Liver (tissue), 2 donors: ENCODE data around the gene HSF4.

ENCODE experiments used
- CTCF ChIP-seq: fragments of 150-350 bp; IDR thresholded peaks from 2 replicates; pipeline ENCODE4 v1.5.1; 2017; ENCODE audit warnings: improper control_type of control experiment, low read depth, low read length; ENCODE audit not compliant: missing input control
- TF ChIP-seq, protein P1 (sequence below): IDR thresholded peaks from 2 replicates; pipeline ENCODE4 v1.6.1; 2016; ENCODE audit warnings: antibody characterized with exemption
- donor health status: healthy.

- TF ChIP-seq CTCF, result peak; percentile 69
- TF ChIP-seq, protein P1, sequence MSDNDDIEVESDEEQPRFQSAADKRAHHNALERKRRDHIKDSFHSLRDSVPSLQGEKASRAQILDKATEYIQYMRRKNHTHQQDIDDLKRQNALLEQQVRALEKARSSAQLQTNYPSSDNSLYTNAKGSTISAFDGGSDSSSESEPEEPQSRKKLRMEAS, result no peak
Measured at GRCh38 chr16:67184995-67185650, 20.6 kb downstream of the HSF4 start.
